GM19351 (cell line): Measurements from ENCODE around the gene PAX1.

ENCODE experiments used
- ATAC-seq: cut with Tn5 transposase; IDR thresholded peaks from one replicate; pipeline ENCODE4 v1.9.1; 2021; ENCODE audit warnings: mild to moderate bottlenecking, moderate library complexity; ENCODE audit not compliant: unreplicated experiment

The PAX1 gene

DNA sequence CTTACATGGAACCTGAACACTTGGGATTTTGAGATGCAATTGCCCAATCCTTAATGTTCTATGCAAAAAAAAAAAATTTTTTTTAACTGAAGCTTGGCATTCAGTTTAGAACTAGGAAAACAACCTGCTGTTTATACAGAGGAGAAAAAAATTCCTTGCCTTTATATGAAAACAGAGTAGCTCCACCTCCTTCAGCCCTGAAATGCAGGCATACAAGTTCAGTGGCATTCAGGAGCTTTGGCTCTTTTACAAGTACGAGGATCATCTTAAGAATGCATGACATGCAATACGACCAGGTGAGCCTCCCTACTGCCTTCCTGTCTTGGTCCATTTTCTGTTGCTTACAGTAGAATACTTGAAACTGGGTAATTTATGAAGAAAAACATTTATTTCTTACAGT is 20.4 kb downstream of the PAX1 start:
- ATAC-seq: no peak

- ATAC-seq: no peak
These were observed 23.9 kb downstream of the PAX1 start for GRCh38 chr20:21729316-21729715.

DNA sequence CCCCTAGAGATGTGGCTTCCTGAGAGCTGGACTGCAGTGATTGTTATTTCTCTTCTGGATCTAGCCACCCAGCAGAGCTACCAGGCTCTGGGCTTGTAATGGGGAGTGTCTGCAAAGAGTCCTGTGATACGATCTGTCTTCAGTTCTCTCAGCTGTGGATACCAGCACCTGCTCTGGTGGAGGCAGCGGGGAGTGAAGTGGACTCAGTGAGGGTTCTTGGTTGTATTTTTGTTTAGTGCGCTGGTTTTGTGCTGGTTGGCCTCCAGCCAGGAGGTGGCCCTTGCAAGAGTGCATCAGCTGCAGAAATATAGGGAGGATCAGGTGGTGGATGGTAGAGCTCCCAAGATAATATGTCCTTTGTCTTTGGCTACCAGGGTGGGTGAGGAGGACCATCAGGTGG is 33.7 kb downstream of the PAX1 start:
- ATAC-seq: no peak

- no peak for ATAC-seq
These were observed 34.2 kb downstream of the PAX1 start for GRCh38 chr20:21739682-21740081.

DNA sequence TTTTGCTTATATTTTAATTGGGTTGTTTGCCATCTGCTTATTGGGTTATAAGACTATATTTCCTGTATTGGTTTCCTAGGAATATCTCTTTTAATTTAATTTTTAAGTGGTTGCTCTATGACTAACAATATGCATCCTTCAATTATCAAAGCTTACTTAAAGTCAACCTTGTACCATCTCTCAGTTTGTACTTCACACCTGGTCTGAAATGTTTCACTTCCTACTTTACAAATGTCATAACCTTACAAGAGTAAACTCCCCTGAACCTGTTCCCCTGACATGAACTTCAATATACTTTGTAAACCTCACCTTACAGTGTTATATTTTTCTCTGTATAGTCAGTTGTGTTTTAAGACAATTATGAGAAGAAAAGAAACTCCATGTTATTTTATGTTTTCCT is 35.8 kb downstream of the PAX1 start:
- no peak for ATAC-seq

GRCh38 chr20:21762646-21763045 is 57.2 kb downstream of the PAX1 start:
- ATAC-seq: no peak

DNA sequence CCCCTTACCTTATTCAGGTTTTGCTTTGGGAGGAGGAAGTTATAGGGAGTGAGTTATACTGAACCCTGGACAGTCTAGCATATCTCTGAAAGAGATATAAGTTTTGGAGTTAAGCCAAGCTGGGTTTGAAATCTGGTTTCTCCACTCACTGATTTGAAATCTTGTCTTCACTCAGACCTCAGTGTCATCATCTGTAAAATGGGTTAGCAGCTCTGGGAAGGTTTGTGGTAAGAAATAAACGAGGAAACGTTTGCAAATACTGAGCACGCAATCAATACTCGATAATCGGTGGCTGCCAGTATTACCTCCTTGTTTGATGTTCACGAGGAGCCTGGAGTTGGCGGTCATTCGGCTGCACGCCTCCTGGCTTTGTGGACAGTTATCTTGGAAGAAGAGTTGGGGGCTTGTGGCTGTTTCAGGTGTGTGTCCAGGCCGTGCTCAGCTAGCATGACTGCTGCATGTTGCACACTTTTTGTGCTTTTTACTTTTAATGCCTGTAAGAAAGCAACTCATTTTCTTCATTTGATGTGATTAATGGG is 61.8 kb downstream of the PAX1 start:
- no peak for ATAC-seq

DNA sequence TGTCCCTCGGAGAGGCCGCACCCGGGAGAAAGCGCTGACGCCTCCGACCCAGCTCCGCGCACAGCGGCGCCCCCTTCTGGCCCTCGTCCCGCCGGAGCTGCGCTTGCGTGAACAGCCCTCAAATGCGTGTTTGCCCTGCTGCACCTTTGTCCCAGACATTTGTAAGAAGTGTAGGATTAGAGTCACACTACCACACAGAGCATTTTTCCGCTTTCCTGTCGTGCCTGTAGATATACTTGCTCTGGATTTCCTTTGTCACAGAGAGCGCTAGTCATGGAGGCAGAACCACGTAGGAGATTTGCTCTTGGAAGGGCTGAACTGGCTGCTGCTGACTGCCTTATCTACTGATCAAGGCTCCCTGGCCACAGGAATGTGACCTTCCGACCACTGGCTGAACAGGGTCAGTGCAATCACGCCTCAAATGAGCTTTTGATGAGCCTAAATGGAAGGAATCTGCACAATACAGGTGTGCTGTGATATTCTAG is 62.3 kb downstream of the PAX1 start:
- no peak for ATAC-seq
